Activated B cell treated with CpG ODN at 0.5 μM for 24 hours (primary cell): ENCODE data around the gene FBXW8. TPM values are rescaled to one million over a fixed set of nuclear protein-coding genes. Genes with fewer than 3 reads are reported as not detected.

Experiments used
- ATAC-seq: fragments of 200-7000 bp; cut with Tn5 transposase; one replicate; pipeline ENCODE4 v1.10.0; 2021; ENCODE audit warnings: low read depth, mild to moderate bottlenecking, moderate library complexity
- CTCF ChIA-PET: fragments of 350-600 bp; sonication (Branson Sonifier 250); formaldehyde crosslinking; loops from one replicate; lab custom pipeline; 2021; ENCODE audit warnings: antibody characterized with exemption; lab: Charles Lee
- POLR2A ChIA-PET: fragments of 350-600 bp; sonication (Branson Sonifier 250); formaldehyde crosslinking; loops from one replicate; lab custom pipeline; 2021; ENCODE audit warnings: antibody characterized with exemption; lab: Charles Lee
- DNase-seq: peaks from one replicate; pipeline ENCODE4 v3.0.0; 2022
- H3K27ac Mint-ChIP-seq: one replicate; pipeline ENCODE4 v1.8.0; 2020; ENCODE audit warnings: mixed read lengths
- H3K27me3 Mint-ChIP-seq: one replicate; pipeline ENCODE4 v1.8.0; 2021; ENCODE audit warnings: mixed read lengths
- H3K36me3 Mint-ChIP-seq: one replicate; pipeline ENCODE4 v1.8.0; 2021; ENCODE audit warnings: low read depth, mixed read lengths
- H3K4me1 Mint-ChIP-seq: one replicate; pipeline ENCODE4 v1.8.0; 2021; ENCODE audit warnings: mixed read lengths
- H3K4me3 Mint-ChIP-seq: one replicate; pipeline ENCODE4 v1.8.0; 2020; ENCODE audit warnings: mild to moderate bottlenecking, mixed read lengths
- H3K9me3 Mint-ChIP-seq: one replicate; pipeline ENCODE4 v1.8.0; 2020; ENCODE audit warnings: mixed read lengths
- CTCF ChIP-seq: fragments of 200-600 bp; IDR thresholded peaks from one replicate; pipeline ENCODE4 v1.8.0; 2022; ENCODE audit warnings: antibody characterized with exemption, mild to moderate bottlenecking
- intact Hi-C: fragments of 100-400 bp; cut with micrococcal nuclease; formaldehyde crosslinking; loops from one replicate; pipeline ENCODE4 v1.15.1; 2024
- total RNA-seq: library from RNA; stranded (reverse); gene quantifications from 2 replicates; pipeline ENCODE4 v1.2.3, GENCODE V29; 2022

FBXW8 gene
- total RNA-seq, 1 donor from 2014 or later = 17.6 TPM

DNA sequence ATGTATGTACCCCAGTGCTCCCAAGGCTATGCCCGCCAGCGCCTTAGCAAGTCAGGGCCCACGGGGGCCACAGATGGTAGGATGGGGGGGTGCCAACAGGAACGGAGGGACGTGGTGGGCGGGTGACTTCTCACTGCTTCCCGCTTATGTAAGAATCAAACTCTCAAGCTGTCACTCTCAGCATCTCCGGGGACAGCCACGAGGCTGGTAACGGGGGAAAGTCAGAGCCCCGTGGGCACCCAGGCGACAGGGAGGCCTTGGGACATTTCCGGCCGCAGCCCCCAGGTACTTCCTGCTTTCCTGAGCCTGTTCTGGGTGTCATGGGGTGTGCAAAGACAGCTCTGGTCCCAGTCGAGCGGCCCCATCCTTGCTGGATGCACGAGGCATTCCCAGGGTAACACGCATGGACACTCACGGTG lies 129.2 kb downstream of the FBXW8 start:
- Mint-ChIP-seq H3K27ac (no peak overlapping the region), H3K4me3 (no peak overlapping the region), H3K27me3 (no peaks in the 10 kb centered on the region), H3K36me3 (no peaks in the 10 kb centered on the region), H3K4me1 (peaks cover 3% of the 10 kb centered on the region), H3K9me3 (no peaks in the 10 kb centered on the region)
- no peak for TF ChIP-seq CTCF
- DNase-seq = no peak
- ChIA-PET POLR2A (no interaction called here), CTCF (no interaction called here)
- intact Hi-C loops = no loop called here
- ATAC-seq = no peak

- intact Hi-C loops = no loop called here
- ATAC-seq (no peak), DNase-seq (no peak)
- no peak overlapping the region for H3K27ac Mint-ChIP-seq
- no peaks in the 10 kb centered on the region for H3K36me3 Mint-ChIP-seq
- ChIA-PET POLR2A (no interaction called here), CTCF (no interaction called here)
- no peak overlapping the region for H3K4me3 Mint-ChIP-seq
- peaks cover 9% of the 10 kb centered on the region for H3K4me1 Mint-ChIP-seq
- TF ChIP-seq CTCF = no peak
- no peaks in the 10 kb centered on the region for H3K27me3 Mint-ChIP-seq
- H3K9me3 Mint-ChIP-seq = no peaks in the 10 kb centered on the region
These were observed 129.7 kb downstream of the FBXW8 start for GRCh38 chr12:117040496-117040895.

- Mint-ChIP-seq H3K27ac (no peak overlapping the region), H3K4me1 (peaks cover 14% of the 10 kb centered on the region), H3K9me3 (no peaks in the 10 kb centered on the region), H3K36me3 (no peaks in the 10 kb centered on the region), H3K4me3 (no peak overlapping the region), H3K27me3 (no peaks in the 10 kb centered on the region)
- POLR2A ChIA-PET = no interaction called here
- intact Hi-C loops = no loop called here
- CTCF ChIA-PET = no interaction called here
- DNase-seq (no peak), ATAC-seq (no peak)
- TF ChIP-seq CTCF = no peak
These were observed 131.0 kb downstream of the FBXW8 start for GRCh38 chr12:117041798-117042170.

- intact Hi-C loops = no loop called here
- DNase-seq (no peak), ATAC-seq (no peak)
- Mint-ChIP-seq H3K9me3 (no peaks in the 10 kb centered on the region), H3K27ac (no peak overlapping the region), H3K27me3 (no peaks in the 10 kb centered on the region), H3K4me1 (peaks cover 14% of the 10 kb centered on the region), H3K36me3 (no peaks in the 10 kb centered on the region), H3K4me3 (no peak overlapping the region)
- POLR2A ChIA-PET = no interaction called here
- TF ChIP-seq CTCF = no peak
- CTCF ChIA-PET = no interaction called here
These were observed 131.6 kb downstream of the FBXW8 start for GRCh38 chr12:117042171-117042842.

DNA sequence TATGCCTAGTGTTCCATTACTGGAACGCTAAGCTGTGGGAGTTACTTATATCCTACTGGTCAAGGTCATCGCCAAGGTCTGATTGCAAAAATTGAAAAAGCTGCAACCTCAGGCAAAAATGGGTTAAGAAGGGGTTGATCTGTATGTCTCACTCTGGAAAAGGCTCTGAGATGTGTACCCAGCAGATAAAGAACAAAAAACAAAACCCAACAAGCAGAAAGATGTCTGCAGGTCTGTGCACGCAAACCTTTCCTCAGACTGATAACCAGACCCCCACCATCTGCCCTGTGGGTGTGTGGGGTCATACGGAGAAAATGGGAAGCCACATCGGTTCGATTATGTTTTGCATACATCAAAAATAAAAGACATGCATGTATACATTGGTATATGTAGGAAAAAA lies 132.1 kb downstream of the FBXW8 start:
- ATAC-seq (no peak), DNase-seq (no peak)
- TF ChIP-seq CTCF = no peak
- Mint-ChIP-seq H3K4me3 (no peak overlapping the region), H3K27me3 (no peaks in the 10 kb centered on the region), H3K36me3 (no peaks in the 10 kb centered on the region), H3K4me1 (peaks cover 14% of the 10 kb centered on the region), H3K27ac (no peak overlapping the region), H3K9me3 (no peaks in the 10 kb centered on the region)
- ChIA-PET CTCF (no interaction called here), POLR2A (no interaction called here)
- intact Hi-C loops = no loop called here
